WI38 (cell line): Measurements from ENCODE around the gene SPATS2L.

Source experiments
- H3K4me3 ChIP-seq: 2 replicates; pipeline ENCODE4 v1.5.1; 2011; ENCODE audit warnings: low read depth, mild to moderate bottlenecking, control low read depth, low read length
- TF ChIP-seq, protein P1 (sequence below): IDR thresholded peaks from 2 replicates; pipeline ENCODE4 v1.5.1; 2012; ENCODE audit warnings: low read depth, mild to moderate bottlenecking, control low read depth, low read length

SPATS2L gene

GRCh38 chr2:200306196-200306930 lies at the start of gene SPATS2L:
TSS of gene SPATS2L (plus strand) at chr2:200306693. CDS start at chr2:200389245, 82,552 bp downstream.
- TF ChIP-seq, protein P1, sequence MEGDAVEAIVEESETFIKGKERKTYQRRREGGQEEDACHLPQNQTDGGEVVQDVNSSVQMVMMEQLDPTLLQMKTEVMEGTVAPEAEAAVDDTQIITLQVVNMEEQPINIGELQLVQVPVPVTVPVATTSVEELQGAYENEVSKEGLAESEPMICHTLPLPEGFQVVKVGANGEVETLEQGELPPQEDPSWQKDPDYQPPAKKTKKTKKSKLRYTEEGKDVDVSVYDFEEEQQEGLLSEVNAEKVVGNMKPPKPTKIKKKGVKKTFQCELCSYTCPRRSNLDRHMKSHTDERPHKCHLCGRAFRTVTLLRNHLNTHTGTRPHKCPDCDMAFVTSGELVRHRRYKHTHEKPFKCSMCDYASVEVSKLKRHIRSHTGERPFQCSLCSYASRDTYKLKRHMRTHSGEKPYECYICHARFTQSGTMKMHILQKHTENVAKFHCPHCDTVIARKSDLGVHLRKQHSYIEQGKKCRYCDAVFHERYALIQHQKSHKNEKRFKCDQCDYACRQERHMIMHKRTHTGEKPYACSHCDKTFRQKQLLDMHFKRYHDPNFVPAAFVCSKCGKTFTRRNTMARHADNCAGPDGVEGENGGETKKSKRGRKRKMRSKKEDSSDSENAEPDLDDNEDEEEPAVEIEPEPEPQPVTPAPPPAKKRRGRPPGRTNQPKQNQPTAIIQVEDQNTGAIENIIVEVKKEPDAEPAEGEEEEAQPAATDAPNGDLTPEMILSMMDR, result no peak

GRCh38 chr2:200257570-200257969 lies 48.9 kb upstream of the SPATS2L start:
- TF ChIP-seq, protein P1, result no peak
- H3K4me3 ChIP-seq, result no peak overlapping the region

More at GRCh38 chr2:200306196-200306930, at the start of gene SPATS2L:
- peak within 1 kb of the TSS; percentile 79 for H3K4me3 ChIP-seq

GRCh38 chr2:200258081-200258480 lies 48.4 kb upstream of the SPATS2L start:
- H3K4me3 ChIP-seq, result no peak overlapping the region
- TF ChIP-seq, protein P1, result no peak

DNA sequence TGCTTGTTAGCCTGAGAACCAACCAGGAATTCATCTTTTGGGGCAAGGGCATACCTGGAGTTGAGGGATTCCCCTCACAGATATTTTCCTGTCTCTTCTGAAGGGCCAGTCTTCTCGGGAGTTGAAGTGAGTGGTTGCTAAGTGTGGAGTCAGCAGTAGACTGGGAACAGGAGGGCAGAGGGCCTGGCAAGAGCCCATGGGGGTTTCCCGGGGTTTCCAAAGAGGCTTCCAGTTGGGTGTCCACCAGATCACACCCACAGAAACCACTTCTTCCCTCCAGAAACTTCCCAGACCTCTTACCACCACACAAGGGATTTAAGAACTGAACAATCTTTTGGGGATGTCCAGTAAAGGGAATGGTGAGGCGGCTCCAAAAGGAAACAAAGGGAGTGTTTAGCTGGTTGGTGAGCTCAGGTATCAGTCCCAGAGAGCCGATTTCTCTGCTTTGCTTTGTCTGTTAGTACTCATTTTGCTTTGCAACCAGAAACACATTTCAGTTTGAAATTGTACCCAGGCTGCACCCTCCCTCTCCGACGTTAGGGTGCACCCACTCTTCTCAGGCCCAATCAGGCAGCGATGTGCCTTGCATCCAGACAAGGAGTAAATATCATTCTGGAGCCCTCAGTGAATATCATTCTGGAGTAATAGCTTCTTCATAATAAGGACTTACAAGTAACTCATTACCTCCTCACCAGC lies 47.5 kb upstream of the SPATS2L start:
- H3K4me3 ChIP-seq, result no peak overlapping the region
- TF ChIP-seq, protein P1, result no peak

- TF ChIP-seq, protein P1, result no peak
- no peak overlapping the region for H3K4me3 ChIP-seq
Measured at GRCh38 chr2:200259577-200259957, 46.9 kb upstream of the SPATS2L start.

- H3K4me3 ChIP-seq, result no peak overlapping the region
- TF ChIP-seq, protein P1, result no peak
Measured at GRCh38 chr2:200262047-200262446, 44.4 kb upstream of the SPATS2L start.

- TF ChIP-seq, protein P1, result no peak
- H3K4me3 ChIP-seq, result no peak overlapping the region
Measured at GRCh38 chr2:200263279-200263678, 43.2 kb upstream of the SPATS2L start.
